Lower lobe of right lung (tissue), 2 donors: ENCODE measurements around the gene PDGFB. TPM values are rescaled to one million over a fixed set of nuclear protein-coding genes. Genes with fewer than 3 reads are reported as not detected.
A peak's percentile ranks its signal among the peaks of the same experiment; 100 is the strongest.

Source experiments
- ATAC-seq, 2 donors: fragments of 200-7000 bp; cut with Tn5 transposase; one replicate each; pipeline ENCODE4 v1.9.1; 2020 to 2022; ENCODE audit warnings: mild to moderate bottlenecking in 2 of 2, moderate library complexity in 2 of 2
- DNase-seq: peaks from one replicate; pipeline ENCODE4 v3.0.0-alpha.2; 2020
- H3K27ac ChIP-seq: fragments of 200-600 bp; one replicate; pipeline ENCODE4 v1.8.0; 2022
- H3K27me3 ChIP-seq: fragments of 200-600 bp; one replicate; pipeline ENCODE4 v1.8.0; 2022; ENCODE audit warnings: low read depth
- H3K36me3 ChIP-seq: fragments of 200-600 bp; one replicate; pipeline ENCODE4 v1.8.0; 2022; ENCODE audit warnings: mild to moderate bottlenecking
- H3K4me1 ChIP-seq: fragments of 200-600 bp; one replicate; pipeline ENCODE4 v1.8.0; 2022
- H3K4me3 ChIP-seq: fragments of 200-600 bp; one replicate; pipeline ENCODE4 v1.8.0; 2022; ENCODE audit warnings: mild to moderate bottlenecking
- H3K9me3 ChIP-seq: fragments of 200-600 bp; one replicate; pipeline ENCODE4 v1.8.0; 2022
- CTCF ChIP-seq: fragments of 200-600 bp; IDR thresholded peaks from one replicate; pipeline ENCODE4 v1.8.0; 2022; ENCODE audit warnings: antibody characterized with exemption, mild to moderate bottlenecking
- intact Hi-C: fragments of 100-400 bp; cut with DNase I; formaldehyde crosslinking; loops from one replicate; pipeline ENCODE4 v1.11.0; 2022
- total RNA-seq: library from RNA; stranded (reverse); fragmentation: NEBNext Ultra II Directional; extraction: Animal tissue kit (Norgen Biotek cat#: 25700); gene quantifications from one replicate; pipeline ENCODE4 v1.2.1, GENCODE V29; 2021
- donor health status: DM: no; HTN: yes; CAD: no; lungs with severe emphysema.

Gene PDGFB
- total RNA-seq, 1 donor from 2014 or later: 30.5 TPM

GRCh38 chr22:39255449-39256185 is 10.8 kb upstream of the PDGFB start:
- peaks cover 43% of the 10 kb centered on the region for H3K4me1 ChIP-seq
- intact Hi-C loops: no loop called here
- H3K9me3 ChIP-seq: no peaks in the 10 kb centered on the region
- no peak for DNase-seq
- no peak for TF ChIP-seq CTCF
- peaks cover 11% of the 10 kb centered on the region for H3K27me3 ChIP-seq
- H3K27ac ChIP-seq: peak overlapping the region; percentile 73
- no peaks in the 10 kb centered on the region for H3K36me3 ChIP-seq
- no peak overlapping the region for H3K4me3 ChIP-seq
- ATAC-seq: no peak

- no peak overlapping the region for H3K4me3 ChIP-seq
- H3K9me3 ChIP-seq: no peaks in the 10 kb centered on the region
- intact Hi-C loops: no loop called here
- peak in 1 of 2 donors; percentile 8 for ATAC-seq
- H3K36me3 ChIP-seq: no peaks in the 10 kb centered on the region
- peaks cover 11% of the 10 kb centered on the region for H3K27me3 ChIP-seq
- no peak for TF ChIP-seq CTCF
- peak overlapping the region; percentile 73 for H3K27ac ChIP-seq
- H3K4me1 ChIP-seq: peaks cover 50% of the 10 kb centered on the region
- DNase-seq: no peak
Observed at GRCh38 chr22:39254789-39255298, 10.1 kb upstream of the PDGFB start.

- ATAC-seq (no peak), DNase-seq (no peak)
- Histone ChIP-seq H3K27me3 (peaks cover 11% of the 10 kb centered on the region), H3K36me3 (no peaks in the 10 kb centered on the region), H3K4me1 (peaks cover 55% of the 10 kb centered on the region), H3K4me3 (no peak overlapping the region), H3K27ac (peak overlapping the region; percentile 73), H3K9me3 (no peaks in the 10 kb centered on the region)
- no peak for TF ChIP-seq CTCF
- intact Hi-C loops: no loop called here
Observed at GRCh38 chr22:39254122-39254521, 9.3 kb upstream of the PDGFB start.

GRCh38 chr22:39253435-39254070 is 8.8 kb upstream of the PDGFB start:
- intact Hi-C loops: no loop called here
- Histone ChIP-seq H3K27me3 (peaks cover 11% of the 10 kb centered on the region), H3K9me3 (no peaks in the 10 kb centered on the region), H3K4me1 (peaks cover 61% of the 10 kb centered on the region), H3K4me3 (no peak overlapping the region), H3K36me3 (no peaks in the 10 kb centered on the region), H3K27ac (peak overlapping the region; percentile 73)
- peak; percentile 62 to 81 for ATAC-seq
- DNase-seq: no peak
- TF ChIP-seq CTCF: no peak

GRCh38 chr22:39252461-39253434 is 8.0 kb upstream of the PDGFB start:
- Histone ChIP-seq H3K4me1 (peaks cover 68% of the 10 kb centered on the region), H3K27ac (peak overlapping the region; percentile 73), H3K9me3 (no peaks in the 10 kb centered on the region), H3K4me3 (no peak overlapping the region), H3K36me3 (no peaks in the 10 kb centered on the region), H3K27me3 (peaks cover 14% of the 10 kb centered on the region)
- ATAC-seq (no peak), DNase-seq (no peak)
- intact Hi-C loops: no loop called here
- TF ChIP-seq CTCF: no peak
